ENCODE data around the gene ERF. TPM values are rescaled to one million over a fixed set of nuclear protein-coding genes. Genes with fewer than 3 reads are reported as not detected.

ERF gene
- total and polyA plus RNA-seq, 2 donors (not counting 3 experiments of a cell fraction or from before 2014, with no cell fraction given): 102 to 117 TPM

GRCh38 chr19:42303101-42303464 lies 48.2 kb upstream of the ERF start:
- no peaks in the 10 kb centered on the region for H3K27me3 ChIP-seq (ENCODE audit: control insufficient read depth in 2 of 2, insufficient read depth in 2 of 2, low read length in 2 of 2)
- no peak for TF ChIP-seq POLR2A (IDR thresholded peaks at IDR 0.05; ENCODE audit: low read depth, low read length)
- no peak for TF ChIP-seq MAX (IDR thresholded peaks at IDR 0.05; ENCODE audit: insufficient read depth, insufficient read length)
- no peak for TF ChIP-seq JUN (IDR thresholded peaks at IDR 0.05; ENCODE audit: borderline replicate concordance, insufficient read depth, insufficient read length, low read depth)
- TF ChIP-seq, protein P1, sequence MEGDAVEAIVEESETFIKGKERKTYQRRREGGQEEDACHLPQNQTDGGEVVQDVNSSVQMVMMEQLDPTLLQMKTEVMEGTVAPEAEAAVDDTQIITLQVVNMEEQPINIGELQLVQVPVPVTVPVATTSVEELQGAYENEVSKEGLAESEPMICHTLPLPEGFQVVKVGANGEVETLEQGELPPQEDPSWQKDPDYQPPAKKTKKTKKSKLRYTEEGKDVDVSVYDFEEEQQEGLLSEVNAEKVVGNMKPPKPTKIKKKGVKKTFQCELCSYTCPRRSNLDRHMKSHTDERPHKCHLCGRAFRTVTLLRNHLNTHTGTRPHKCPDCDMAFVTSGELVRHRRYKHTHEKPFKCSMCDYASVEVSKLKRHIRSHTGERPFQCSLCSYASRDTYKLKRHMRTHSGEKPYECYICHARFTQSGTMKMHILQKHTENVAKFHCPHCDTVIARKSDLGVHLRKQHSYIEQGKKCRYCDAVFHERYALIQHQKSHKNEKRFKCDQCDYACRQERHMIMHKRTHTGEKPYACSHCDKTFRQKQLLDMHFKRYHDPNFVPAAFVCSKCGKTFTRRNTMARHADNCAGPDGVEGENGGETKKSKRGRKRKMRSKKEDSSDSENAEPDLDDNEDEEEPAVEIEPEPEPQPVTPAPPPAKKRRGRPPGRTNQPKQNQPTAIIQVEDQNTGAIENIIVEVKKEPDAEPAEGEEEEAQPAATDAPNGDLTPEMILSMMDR (IDR thresholded peaks at IDR 0.05; ENCODE audit: extremely low read depth in 1 of 2, insufficient read depth in 1 of 2, low read depth in 1 of 2, low read length in 2 of 2): no peak
- no peak for TF ChIP-seq GATA2 (IDR thresholded peaks at IDR 0.05; ENCODE audit: insufficient read depth, insufficient read length, low read depth, low read length)
- no peak for TF ChIP-seq EZH2 (IDR thresholded peaks at IDR 0.05; ENCODE audit: borderline replicate concordance, low read depth, low read length, severe bottlenecking)
- TF ChIP-seq POLR2AphosphoS5 (IDR thresholded peaks at IDR 0.05; ENCODE audit: insufficient read depth, low read depth, low read length): no peak
- TF ChIP-seq MYC (IDR thresholded peaks at IDR 0.05; ENCODE audit: low read depth, low read length): no peak
- no peak for TF ChIP-seq FOS (IDR thresholded peaks at IDR 0.05; ENCODE audit: borderline replicate concordance, insufficient read depth, low read length)
- no TSS peak for BruUV-seq (replicated peaks)
- H3K4me3 ChIP-seq (replicated peaks in 1 of 3; ENCODE audit: insufficient read depth in 1 of 3, low read depth in 1 of 3, low read length in 3 of 3): peak overlapping the region in 1 of 3 experiments; percentile 44
- H3K36me3 ChIP-seq (ENCODE audit: control insufficient read depth in 2 of 2, extremely low read depth in 1 of 2, insufficient read depth in 2 of 2, low read length in 2 of 2): peaks cover 0 to 1% of the 10 kb centered on the region in 2 experiments
- H3K27ac ChIP-seq (ENCODE audit: insufficient read depth, low read depth, low read length): no peak overlapping the region
- peak overlapping the region; percentile 96 for H2AFZ ChIP-seq (ENCODE audit: low read depth, low read length)
- H3K9me1 ChIP-seq (replicated peaks; ENCODE audit: control insufficient read depth, extremely low read depth, insufficient read depth, low read length): no peaks in the 10 kb centered on the region
- no peaks in the 10 kb centered on the region for H3K79me2 ChIP-seq (ENCODE audit: control insufficient read depth, insufficient read depth, low read length)
- no peaks in the 10 kb centered on the region for H4K20me1 ChIP-seq (replicated peaks; ENCODE audit: control insufficient read depth, extremely low read depth, insufficient read depth, low read length)
- H3K9me3 ChIP-seq (replicated peaks; ENCODE audit: control insufficient read depth, insufficient read depth, low read length): no peaks in the 10 kb centered on the region
- H3K4me1 ChIP-seq (ENCODE audit: control insufficient read depth, extremely low read depth, insufficient read depth, low read length): peaks cover 9% of the 10 kb centered on the region
- ChIA-PET CTCF (interaction anchor here (0.7 to 1.0 kb wide), 2 partner anchors 19 to 126 kb away, joined by 3 to 4 read pairs; no protein-coding TSS in a partner anchor), POLR2A (no interaction called here)
- dilution Hi-C loops (cut with MboI; ENCODE audit: extremely low pct_ligation_motif_present, low sequenced_read_pairs): no loop called here
- intact Hi-C loops (cut with micrococcal nuclease): no loop called here
- H3K9ac ChIP-seq (replicated peaks; ENCODE audit: extremely low read depth, insufficient read depth, low read length): no peak overlapping the region
- DNase-seq (ENCODE audit: low read depth, low spot score): no peak
- H3K4me2 ChIP-seq (ENCODE audit: insufficient read depth, low read length): peak overlapping the region; percentile 26
- FAIRE-seq: no peak
